K562 (cell line): ENCODE data around the gene POU2F1.

Source experiments
- KAT7 ChIP-seq: sonication (generic); formaldehyde crosslinking; IDR thresholded peaks from 2 replicates; pipeline ENCODE4 v1.8.0; 2022; ENCODE audit warnings: missing genetic modification reagents, mild to moderate bottlenecking, borderline replicate concordance
- SMAD1 ChIP-seq: fragments of 150-350 bp; IDR thresholded peaks from 2 replicates; pipeline ENCODE4 v1.6.1; 2014; ENCODE audit warnings: low read length, low read depth; ENCODE audit not compliant: partially characterized antibody
- TF ChIP-seq, protein P1 (sequence below): conservative IDR thresholded peaks from 2 replicates; pipeline ENCODE4 v1.6.1; 2011; ENCODE audit warnings: low read depth, mild to moderate bottlenecking, low read length; ENCODE audit not compliant: control insufficient read depth

DNA sequence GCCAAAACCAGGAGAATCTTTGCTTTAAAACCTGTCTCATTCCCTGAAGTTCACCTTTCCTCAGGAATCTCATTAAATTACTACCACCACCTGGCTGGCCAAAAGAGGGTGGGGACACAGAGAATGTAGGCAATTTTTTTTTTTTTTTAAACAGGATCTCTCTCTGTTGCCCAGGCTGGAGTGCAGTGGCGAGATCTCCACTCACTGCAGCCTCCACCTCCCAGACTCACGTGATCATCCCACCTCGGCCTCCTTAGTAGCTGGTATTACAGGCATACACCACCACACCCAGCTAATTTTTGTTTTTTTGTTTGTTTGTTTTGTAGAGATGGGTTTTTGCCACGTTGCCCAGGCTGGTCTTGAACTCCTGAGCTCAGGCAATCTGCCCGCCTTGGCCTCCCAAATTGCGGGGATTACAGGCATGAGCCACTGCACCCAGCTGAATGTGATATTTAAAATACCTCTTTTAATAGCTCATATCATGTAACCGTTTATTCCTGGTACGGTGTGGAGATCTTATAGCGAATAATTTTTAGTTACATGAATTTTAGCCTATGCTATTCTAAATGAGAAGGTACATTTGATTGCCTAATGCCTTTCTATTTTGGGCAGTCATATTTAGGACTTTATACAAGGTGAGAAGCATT is 84.5 kb downstream of the POU2F1 start:
- TF ChIP-seq KAT7 (no peak), SMAD1 (no peak)
- TF ChIP-seq, protein P1, sequence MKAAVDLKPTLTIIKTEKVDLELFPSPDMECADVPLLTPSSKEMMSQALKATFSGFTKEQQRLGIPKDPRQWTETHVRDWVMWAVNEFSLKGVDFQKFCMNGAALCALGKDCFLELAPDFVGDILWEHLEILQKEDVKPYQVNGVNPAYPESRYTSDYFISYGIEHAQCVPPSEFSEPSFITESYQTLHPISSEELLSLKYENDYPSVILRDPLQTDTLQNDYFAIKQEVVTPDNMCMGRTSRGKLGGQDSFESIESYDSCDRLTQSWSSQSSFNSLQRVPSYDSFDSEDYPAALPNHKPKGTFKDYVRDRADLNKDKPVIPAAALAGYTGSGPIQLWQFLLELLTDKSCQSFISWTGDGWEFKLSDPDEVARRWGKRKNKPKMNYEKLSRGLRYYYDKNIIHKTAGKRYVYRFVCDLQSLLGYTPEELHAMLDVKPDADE: no peak
